HL-60 (cell line): ENCODE results near the gene PRTN3.

Source experiments
- POLR2AphosphoS5 ChIP-seq: IDR thresholded peaks from 2 replicates; pipeline ENCODE4 v1.6.1; 2012; ENCODE audit warnings: low read depth
- SPI1 ChIP-seq: IDR thresholded peaks from 2 replicates; pipeline ENCODE4 v1.6.1; 2012; ENCODE audit warnings: low read depth, mild to moderate bottlenecking, borderline replicate concordance
- TF ChIP-seq, protein P1 (sequence below): IDR thresholded peaks from one replicate; pipeline ENCODE4 v1.5.1; 2011; ENCODE audit warnings: low read length, control low read depth, inconsistent platforms; ENCODE audit not compliant: insufficient read depth
- TF ChIP-seq, protein P2 (sequence below): IDR thresholded peaks from 2 replicates; pipeline ENCODE4 v1.6.1; 2012; ENCODE audit warnings: low read depth; ENCODE audit not compliant: insufficient replicate concordance

DNA sequence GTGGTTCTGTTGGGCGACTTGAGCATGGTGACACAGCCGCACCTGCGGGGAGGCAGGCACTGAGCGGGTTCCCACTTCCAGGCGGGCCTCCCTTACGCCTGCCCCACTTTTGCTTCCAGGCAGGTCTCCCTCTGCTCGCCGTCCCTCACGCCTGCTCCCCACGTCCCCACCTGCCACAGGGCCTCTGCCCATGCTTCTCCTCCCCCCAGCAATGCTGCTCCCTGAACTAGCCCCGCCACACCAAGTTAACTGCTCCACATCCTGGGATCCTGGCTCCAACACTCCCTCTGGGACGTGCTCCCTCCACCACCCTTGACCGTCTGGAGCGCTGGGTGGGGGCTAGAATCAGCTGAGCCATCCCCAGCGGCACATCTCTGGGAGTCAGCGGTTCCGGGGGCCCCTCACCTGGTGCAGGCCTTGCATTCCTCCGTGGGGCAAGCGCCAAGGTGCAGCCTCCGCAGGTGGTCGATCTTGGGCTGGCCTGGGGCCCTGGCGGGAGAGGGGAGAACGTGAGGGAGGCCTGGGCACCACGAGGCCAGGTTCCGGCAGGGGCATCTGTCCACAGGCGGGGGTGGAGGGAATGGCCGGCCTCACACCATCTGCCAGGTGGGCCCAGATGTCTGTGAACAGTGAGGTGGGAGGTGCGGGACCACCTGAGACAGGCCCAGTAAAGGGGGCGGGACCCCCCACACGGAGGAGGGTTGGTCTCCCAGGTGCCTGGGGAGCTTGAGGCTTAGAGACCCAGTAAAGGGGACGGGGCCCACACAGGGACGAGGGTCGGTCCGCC lies 27.9 kb downstream of the PRTN3 start:
- TF ChIP-seq, protein P1, sequence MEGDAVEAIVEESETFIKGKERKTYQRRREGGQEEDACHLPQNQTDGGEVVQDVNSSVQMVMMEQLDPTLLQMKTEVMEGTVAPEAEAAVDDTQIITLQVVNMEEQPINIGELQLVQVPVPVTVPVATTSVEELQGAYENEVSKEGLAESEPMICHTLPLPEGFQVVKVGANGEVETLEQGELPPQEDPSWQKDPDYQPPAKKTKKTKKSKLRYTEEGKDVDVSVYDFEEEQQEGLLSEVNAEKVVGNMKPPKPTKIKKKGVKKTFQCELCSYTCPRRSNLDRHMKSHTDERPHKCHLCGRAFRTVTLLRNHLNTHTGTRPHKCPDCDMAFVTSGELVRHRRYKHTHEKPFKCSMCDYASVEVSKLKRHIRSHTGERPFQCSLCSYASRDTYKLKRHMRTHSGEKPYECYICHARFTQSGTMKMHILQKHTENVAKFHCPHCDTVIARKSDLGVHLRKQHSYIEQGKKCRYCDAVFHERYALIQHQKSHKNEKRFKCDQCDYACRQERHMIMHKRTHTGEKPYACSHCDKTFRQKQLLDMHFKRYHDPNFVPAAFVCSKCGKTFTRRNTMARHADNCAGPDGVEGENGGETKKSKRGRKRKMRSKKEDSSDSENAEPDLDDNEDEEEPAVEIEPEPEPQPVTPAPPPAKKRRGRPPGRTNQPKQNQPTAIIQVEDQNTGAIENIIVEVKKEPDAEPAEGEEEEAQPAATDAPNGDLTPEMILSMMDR = no peak
- TF ChIP-seq, protein P2, sequence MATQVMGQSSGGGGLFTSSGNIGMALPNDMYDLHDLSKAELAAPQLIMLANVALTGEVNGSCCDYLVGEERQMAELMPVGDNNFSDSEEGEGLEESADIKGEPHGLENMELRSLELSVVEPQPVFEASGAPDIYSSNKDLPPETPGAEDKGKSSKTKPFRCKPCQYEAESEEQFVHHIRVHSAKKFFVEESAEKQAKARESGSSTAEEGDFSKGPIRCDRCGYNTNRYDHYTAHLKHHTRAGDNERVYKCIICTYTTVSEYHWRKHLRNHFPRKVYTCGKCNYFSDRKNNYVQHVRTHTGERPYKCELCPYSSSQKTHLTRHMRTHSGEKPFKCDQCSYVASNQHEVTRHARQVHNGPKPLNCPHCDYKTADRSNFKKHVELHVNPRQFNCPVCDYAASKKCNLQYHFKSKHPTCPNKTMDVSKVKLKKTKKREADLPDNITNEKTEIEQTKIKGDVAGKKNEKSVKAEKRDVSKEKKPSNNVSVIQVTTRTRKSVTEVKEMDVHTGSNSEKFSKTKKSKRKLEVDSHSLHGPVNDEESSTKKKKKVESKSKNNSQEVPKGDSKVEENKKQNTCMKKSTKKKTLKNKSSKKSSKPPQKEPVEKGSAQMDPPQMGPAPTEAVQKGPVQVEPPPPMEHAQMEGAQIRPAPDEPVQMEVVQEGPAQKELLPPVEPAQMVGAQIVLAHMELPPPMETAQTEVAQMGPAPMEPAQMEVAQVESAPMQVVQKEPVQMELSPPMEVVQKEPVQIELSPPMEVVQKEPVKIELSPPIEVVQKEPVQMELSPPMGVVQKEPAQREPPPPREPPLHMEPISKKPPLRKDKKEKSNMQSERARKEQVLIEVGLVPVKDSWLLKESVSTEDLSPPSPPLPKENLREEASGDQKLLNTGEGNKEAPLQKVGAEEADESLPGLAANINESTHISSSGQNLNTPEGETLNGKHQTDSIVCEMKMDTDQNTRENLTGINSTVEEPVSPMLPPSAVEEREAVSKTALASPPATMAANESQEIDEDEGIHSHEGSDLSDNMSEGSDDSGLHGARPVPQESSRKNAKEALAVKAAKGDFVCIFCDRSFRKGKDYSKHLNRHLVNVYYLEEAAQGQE = no peak
- TF ChIP-seq POLR2AphosphoS5 = no peak
- TF ChIP-seq SPI1 = no peak
